ENCODE data around the gene GNG12.

GRCh38 chr1:67739361-67739760 is 93.9 kb downstream of the GNG12 start:
- TF ChIP-seq POLR2A (IDR thresholded peaks at IDR 0.05; ENCODE audit: low read depth, low read length), result no peak
- TF ChIP-seq SPI1 (IDR thresholded peaks at IDR 0.05; ENCODE audit: low read depth, low read length), result no peak
- no peak for TF ChIP-seq POLR2AphosphoS5 (IDR thresholded peaks at IDR 0.05; ENCODE audit: low read depth, low read length)
- TF ChIP-seq TAF1 (IDR thresholded peaks at IDR 0.05; ENCODE audit: low read depth, low read length), result no peak
- TF ChIP-seq POU2F2 (IDR thresholded peaks at IDR 0.05; ENCODE audit: low read depth, low read length), result no peak
- TF ChIP-seq PAX5 (IDR thresholded peaks at IDR 0.05; ENCODE audit: insufficient read depth, low read length, severe bottlenecking), result no peak

Measured in GM12891 (cell line).